ENCODE measurements around the gene SYNGR1.

- TF ChIP-seq, protein P1, sequence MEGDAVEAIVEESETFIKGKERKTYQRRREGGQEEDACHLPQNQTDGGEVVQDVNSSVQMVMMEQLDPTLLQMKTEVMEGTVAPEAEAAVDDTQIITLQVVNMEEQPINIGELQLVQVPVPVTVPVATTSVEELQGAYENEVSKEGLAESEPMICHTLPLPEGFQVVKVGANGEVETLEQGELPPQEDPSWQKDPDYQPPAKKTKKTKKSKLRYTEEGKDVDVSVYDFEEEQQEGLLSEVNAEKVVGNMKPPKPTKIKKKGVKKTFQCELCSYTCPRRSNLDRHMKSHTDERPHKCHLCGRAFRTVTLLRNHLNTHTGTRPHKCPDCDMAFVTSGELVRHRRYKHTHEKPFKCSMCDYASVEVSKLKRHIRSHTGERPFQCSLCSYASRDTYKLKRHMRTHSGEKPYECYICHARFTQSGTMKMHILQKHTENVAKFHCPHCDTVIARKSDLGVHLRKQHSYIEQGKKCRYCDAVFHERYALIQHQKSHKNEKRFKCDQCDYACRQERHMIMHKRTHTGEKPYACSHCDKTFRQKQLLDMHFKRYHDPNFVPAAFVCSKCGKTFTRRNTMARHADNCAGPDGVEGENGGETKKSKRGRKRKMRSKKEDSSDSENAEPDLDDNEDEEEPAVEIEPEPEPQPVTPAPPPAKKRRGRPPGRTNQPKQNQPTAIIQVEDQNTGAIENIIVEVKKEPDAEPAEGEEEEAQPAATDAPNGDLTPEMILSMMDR (IDR thresholded peaks at IDR 0.05; ENCODE audit: low read depth, low read length): no peak
- no peak for TF ChIP-seq EZH2phosphoT487 (IDR thresholded peaks at IDR 0.05; ENCODE audit: low read depth)
Observed at GRCh38 chr22:39325392-39325932, 24.3 kb upstream of the SYNGR1 start.

Measured in OCI-LY3 (cell line).